Measurements from ENCODE around the gene MOGAT3.

DNA sequence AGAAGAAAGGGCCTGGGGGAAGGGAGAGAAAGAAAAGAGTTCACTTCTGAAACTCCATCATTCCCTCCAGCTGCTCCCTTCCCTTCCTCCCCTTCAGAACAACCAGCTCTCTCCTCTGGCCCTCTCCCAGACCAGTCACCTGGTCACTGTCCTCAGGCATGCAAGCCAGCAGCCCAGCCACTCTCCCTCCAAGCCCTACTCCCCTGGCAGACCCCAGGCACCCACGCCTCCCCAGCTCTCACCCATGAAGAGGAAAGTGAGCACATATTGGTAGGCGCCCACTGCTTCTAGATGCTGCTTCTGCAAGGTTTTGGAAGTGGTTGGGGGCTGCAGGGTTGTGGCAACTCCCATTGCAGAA is 353 bp downstream of the MOGAT3 start:
- TF ChIP-seq, protein P1, sequence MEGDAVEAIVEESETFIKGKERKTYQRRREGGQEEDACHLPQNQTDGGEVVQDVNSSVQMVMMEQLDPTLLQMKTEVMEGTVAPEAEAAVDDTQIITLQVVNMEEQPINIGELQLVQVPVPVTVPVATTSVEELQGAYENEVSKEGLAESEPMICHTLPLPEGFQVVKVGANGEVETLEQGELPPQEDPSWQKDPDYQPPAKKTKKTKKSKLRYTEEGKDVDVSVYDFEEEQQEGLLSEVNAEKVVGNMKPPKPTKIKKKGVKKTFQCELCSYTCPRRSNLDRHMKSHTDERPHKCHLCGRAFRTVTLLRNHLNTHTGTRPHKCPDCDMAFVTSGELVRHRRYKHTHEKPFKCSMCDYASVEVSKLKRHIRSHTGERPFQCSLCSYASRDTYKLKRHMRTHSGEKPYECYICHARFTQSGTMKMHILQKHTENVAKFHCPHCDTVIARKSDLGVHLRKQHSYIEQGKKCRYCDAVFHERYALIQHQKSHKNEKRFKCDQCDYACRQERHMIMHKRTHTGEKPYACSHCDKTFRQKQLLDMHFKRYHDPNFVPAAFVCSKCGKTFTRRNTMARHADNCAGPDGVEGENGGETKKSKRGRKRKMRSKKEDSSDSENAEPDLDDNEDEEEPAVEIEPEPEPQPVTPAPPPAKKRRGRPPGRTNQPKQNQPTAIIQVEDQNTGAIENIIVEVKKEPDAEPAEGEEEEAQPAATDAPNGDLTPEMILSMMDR (IDR thresholded peaks at IDR 0.05), result no peak
- TF ChIP-seq ZFX (IDR thresholded peaks at IDR 0.05; ENCODE audit: borderline replicate concordance), result no peak
